Sigmoid colon (tissue), 3 donors: ENCODE results near the gene ST3GAL2.

Experiments used
- CTCF ChIP-seq, 4 experiments: fragments of 450-650 bp in 3 of 4; fragments of 200-600 bp in 1 of 4; IDR thresholded peaks; one replicate each; pipeline ENCODE4 v1.5.1; 2016 to 2019; ENCODE audit warnings: antibody characterized with exemption in 4 of 4, mild to moderate bottlenecking in 3 of 4, moderate library complexity in 2 of 4
- POLR2A ChIP-seq, 2 donors: fragments of 450-650 bp; IDR thresholded peaks; one replicate each; pipeline ENCODE4 v1.6.1; 2016; ENCODE audit warnings: antibody characterized with exemption in 2 of 2, mild to moderate bottlenecking in 2 of 2, moderate library complexity in 2 of 2

GRCh38 chr16:70463235-70463634 is 24.3 kb upstream of the ST3GAL2 start:
- no peak for TF ChIP-seq CTCF (IDR thresholded peaks at IDR 0.05)
- no peak for TF ChIP-seq POLR2A (IDR thresholded peaks at IDR 0.05)
